HG03565 (cell line): Measurements from ENCODE around the gene HOXB8.

Experiments used
- ATAC-seq: cut with Tn5 transposase; IDR thresholded peaks from one replicate; pipeline ENCODE4 v1.9.1; 2021; ENCODE audit warnings: mild to moderate bottlenecking, moderate library complexity; ENCODE audit not compliant: unreplicated experiment

HOXB8 gene

DNA sequence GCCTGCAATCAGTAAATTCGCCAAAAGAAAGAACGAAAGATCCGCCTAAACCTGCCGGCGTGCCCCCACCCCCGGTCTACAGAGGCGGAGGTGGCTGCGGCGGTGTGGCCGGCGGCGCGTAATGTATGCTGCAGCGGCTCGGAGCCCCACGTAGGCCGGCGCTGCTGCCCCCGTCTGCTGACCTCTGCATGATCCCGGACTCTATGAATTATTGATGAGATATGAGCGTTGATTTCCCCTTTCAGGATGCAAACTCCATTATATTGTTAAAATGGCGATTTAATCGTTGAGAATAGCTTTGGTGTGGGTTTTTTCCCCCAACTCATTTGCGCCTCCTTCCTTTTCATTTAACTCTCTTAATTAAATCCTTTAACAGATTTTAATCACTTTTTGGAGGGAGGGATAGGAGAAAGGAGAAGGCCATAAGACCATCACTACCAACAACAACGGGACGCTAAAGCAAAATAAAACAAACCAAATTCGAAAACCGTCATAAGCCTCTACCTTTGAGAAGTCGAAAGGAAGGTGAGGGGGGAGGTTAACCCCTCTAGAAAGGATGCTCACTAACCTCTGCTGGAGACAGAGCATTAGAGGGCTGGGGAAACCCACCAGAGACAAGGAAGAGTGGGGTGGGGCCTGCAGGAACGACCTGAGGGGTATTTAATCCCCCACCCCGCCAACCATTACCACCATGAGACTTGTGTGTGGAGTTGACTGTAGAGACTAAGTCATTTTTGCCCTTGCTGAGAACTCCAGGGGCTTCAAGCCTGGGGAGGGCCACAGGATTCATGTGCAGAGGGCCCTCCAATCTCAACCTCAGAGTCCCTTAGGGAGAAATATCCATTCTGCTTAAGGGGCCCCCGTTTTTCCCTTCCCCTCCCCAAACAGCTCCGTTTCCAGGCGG is 28.5 kb downstream of the HOXB8 start:
- ATAC-seq, result no peak

DNA sequence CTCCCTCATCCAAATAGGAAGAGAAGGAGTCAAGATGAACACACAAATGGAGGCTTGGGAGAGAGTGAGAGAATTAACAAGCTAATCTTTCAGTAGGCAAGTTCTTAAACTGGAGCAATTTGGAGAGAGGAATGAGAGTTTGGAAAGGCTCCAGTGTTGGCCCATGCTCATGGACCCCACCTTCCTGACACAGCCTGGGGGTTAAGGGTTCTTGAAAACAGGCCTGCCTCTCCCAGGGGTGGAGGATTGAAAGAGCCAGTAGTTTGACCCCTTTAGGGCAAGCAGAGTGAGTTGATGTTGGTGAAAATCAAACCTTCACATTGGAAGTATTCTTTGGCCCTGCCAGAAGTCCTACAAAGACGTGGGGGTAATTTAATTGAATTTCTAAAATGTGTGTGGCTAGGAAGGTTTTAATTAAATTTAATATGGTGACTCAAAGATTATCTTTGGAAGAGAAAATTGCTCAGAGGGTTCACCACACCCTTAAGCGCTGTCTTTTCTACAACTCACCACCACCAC is 30.8 kb downstream of the HOXB8 start:
- no peak for ATAC-seq

DNA sequence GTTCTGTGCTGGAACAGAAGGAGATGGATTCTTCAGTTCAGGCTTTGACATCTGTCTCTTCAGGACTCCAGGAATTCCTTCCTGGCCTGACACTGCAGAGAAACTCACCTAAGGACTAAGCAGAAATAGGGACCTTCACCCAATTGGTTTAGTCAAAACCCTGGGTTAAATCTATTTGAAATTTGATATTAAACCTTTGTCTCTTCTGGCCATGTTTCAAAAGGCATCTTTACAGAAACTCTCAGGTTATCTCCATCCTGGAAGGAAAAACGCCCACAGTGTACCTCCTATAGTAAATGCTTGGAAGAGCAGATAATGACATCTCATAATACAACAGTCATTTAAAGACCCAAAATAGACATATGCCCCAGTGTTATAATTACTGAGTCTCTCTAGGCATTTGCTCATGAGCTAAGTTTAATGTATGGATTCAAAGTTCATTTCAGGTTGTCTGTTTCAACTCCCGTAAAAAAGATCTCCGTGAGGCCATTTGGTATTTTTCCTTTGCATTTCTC is 31.3 kb downstream of the HOXB8 start:
- ATAC-seq, result no peak

DNA sequence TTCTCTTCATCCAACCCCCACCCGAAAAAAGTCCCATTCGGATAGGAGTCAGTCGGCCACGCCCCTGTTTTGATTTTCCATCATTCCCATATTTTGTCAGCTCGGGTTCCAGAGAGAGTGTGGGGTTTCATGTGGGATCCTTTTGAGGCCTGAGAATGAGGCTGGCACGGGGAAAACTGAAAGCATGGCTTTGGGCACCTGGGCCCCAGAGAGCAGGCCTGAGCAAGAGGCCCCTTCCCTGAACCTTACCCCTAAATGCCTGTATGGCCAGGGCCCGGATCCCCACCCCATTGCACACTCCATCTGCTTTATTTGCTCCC is 32.4 kb downstream of the HOXB8 start:
- ATAC-seq, result no peak

DNA sequence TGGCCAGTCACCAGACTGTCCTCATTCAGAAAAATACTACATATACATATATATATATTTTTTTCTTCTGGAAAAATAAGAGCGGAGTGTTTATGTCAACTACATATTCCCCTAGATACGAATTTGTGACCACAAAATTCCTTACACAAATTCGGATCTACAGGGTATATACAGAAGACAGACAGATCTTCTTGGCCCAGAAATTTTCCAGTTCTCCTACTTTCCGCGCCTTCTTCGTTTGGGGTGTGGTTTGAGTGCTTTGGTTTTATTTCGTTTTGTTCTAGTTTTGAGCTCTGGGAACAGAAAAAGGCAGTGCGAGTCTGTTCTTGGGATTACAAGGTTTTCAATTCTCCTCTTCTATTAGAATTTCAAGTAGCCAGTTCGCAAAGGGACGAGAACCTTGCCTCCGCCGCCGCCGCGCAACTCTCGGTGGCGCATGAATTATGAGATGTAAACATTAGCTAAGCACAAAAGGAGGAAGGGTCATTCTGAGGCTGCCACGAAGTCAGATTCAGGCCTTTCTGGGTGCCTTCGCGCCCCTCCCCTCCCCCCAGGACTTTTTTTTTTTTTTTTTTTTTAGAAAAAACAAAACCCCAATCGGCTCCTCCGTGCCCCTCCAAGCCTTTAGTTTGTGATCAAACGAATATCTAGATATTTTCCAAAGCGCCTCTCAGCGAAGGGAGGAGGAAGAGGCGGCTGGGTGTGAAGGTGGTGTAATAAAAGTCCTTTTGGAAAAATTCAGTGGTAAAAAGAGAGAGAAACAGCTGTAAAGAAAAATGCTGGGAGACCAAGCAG is 35.1 kb downstream of the HOXB8 start:
- ATAC-seq, result no peak

DNA sequence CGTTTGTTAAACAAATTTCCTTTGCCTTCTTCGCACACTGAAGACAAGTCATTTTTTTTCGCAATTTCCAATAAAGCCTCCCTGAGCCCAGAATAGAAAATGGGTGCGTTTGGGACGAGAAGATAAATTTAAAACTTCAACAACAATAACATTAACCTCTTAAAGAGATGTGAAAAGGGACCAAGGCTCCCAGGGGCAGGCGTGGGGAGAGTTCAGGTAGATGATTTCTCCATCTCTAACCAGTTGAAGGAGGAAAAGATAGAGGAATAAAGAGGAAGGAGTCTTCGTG is 35.7 kb downstream of the HOXB8 start:
- ATAC-seq, result no peak

DNA sequence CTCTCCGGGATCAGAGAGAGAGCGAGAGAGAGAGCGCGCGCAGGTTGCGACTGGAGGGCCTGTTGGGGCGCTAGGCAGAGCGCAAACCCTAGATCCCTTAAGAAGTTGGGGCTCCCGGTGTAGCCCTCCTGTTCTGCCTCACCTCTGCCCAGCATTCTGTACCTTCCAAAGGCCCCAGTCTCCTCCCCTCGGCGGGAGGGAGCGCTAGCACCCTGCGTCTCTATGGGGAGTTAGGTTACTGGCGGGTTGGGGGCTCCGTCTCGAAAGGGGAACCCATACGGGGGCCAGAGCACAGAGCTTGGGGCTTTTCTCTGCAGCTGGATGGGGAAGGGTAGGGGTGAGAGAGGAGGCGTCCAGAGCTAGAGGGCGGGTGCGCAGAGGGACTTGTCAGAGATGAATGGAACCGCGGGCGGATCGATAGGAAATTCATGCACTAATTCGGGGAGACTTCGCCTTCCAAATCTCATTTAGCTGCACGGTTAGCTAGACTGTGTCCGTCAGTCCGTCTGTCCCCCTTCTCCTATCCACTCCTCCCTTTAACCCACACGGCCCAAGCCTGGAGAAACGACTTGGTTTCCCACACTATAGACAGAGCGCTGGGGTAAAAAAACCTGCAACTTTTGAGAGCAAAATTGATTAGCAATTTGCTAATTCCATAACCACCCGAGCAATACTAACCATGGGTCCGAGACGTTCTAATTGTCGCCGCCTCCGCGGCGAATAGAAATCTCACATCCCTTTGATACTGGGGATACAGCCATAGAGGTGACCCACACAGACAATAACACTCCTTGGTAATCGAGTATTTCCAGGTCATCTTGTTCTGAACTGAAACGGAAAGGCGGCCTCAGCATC is 36.2 kb downstream of the HOXB8 start:
- no peak for ATAC-seq

DNA sequence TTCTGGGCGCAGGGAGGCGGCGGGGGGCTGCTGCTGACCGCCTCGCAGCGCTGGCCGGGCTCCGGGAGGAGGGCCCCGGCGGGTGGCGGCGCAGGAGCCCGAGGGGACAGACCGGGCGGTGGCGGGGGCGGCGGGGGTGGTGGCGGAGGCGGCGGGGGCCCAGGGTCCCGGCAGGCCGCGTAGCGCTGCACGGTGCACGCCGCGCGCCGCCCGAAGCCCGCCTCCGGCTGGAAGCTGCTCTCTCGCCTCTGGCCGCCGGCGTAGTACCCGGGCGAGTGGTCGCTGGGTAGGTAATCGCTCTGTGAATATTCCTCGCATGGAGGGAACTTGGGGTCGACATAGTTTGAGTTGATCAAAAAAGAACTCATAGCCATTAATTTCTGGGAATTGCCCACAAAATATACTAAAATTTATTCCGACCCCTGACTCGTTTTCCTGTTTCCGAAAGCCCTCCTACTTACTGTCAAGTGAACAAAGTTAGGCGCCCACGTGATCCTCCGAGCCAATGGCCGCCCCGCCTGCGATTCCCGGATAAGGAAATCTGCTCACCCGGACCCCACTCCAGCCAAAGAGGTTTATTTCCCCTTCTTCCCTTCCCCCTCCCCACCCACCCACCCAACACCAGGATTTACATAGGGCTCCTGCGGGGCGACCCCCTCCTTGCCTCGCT is 37.0 kb downstream of the HOXB8 start, which contains the start of gene HOXB4:
TSS of gene HOXB4 (minus strand) at position 405 of the 670 bp plus-strand sequence. CDS start at position 374, 31 bp downstream.
- no peak for ATAC-seq

DNA sequence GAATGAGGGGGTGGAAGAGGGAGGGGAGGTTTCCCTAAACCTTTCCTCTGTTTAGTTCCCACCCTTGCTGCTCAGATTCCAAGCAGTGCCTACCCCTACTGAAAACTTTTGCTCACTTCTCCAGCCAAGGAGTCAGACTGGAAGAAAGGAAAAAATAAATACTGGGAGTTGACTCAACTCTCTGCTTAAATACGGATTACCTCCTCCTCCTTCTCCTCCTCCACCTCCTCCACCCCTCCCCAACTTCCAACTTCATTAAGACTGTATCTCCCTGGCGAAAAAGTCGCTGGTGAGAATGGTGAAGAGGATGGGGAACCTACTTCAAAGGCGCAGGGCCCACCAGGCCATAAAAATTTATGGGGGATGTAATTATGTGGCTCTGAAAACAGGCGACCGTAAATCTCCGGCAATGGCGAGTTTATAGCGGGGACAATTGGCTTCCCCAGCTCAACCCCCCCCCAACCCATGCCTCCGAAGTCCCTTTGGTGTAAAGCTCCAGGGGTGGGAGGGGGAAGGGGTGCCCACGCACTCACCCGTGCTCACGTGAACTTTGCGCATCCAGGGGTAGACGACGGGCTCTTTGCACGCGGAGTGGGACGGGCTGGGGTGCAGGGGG is 37.7 kb downstream of the HOXB8 start:
- ATAC-seq, result no peak

DNA sequence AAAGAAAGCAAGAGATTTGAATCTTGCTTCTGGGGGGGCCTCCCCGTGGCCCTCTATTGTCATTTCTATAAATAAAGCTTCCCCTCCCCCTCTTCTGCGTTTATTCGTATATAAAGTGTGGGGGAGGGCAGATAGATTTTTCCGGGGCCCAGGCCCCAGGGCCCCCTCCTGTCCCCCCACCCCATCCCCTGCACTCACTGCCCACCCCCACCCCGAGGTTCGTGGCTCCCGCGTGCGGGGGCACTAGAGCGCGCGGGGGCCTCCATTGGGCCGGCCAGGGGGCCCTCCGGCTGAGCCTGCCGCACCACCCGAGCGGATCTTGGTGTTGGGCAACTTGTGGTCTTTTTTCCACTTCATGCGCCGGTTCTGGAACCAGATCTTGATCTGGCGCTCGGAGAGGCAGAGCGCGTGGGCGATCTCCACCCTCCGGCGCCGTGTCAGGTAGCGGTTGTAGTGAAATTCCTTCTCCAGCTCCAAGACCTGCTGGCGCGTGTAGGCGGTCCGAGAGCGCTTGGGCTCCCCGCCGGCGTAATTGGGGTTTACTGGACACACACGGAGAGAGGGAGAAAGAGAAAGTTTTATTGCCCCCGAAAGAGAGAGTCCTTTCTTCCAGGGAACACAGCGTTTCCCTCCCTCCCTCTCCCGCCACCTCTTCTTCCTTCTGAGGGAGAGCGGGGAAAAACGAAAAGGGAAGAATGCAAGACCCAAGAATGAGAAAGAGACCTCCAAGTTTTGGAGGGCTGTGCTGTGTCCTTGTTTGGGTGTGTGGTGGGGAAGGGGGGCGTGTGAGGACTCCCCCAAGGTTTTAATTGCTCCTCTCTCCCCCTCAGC is 38.4 kb downstream of the HOXB8 start:
- no peak for ATAC-seq

DNA sequence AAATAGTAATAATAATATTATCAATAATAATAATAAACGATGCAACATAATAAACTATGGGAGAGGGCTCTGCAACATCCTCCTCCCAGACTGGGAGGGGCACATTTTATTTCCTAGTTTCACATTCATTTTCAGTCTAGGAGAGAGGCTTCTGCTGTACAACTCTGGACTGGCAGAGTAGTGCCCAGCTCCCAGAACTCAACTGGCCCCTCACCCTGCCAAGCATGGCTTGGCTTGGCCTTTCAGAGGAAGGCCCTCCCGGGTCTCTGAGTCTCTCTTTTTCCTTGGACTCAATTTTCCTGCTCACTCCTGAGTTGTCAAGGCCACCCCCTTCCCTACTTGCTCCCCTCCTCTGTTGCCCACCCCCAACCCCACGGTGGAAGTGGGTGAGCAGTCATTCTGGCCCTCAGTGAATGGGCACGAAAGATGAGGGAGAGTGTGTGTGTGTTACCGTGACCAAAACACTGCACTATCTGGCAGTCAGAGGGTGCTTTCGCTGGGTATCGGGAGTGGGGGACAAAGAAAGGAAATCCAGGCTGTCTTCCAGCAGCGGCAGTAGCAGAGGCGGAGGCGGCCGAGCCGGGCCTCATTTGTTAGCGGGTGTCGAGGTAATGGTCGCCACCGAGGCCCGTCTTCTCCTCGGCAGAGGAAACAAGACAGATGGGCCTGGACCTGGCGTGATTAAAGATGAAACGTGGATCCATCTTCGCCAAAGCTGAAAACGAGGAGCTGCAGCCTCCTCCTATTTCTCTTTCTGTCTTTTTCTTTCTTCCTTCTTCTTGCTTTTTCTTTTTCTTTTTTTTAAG is 39.2 kb downstream of the HOXB8 start:
- no peak for ATAC-seq

DNA sequence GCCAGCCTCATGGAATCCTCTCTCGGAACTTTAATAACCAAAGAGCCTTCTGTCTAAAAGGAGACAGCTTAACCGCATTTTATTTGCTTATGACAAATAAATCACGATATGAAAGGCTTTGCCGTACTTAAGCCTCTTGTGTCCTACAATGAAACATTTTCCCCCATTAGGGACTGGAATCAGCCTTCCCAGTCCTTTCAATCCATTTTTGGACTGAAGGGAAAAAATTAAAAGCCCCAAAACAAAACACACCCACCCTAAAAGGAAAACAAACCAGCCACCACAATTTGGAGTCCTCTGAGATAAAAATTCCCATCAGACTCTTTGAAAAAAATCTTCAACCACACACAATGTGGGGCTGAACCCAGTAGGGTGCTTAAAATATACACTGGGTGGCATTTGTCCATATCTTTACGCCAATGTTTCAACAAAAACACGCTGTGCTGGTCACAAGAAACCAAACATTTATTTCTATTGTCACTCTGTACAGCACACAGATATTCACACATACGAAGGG is 40.0 kb downstream of the HOXB8 start:
- no peak for ATAC-seq

DNA sequence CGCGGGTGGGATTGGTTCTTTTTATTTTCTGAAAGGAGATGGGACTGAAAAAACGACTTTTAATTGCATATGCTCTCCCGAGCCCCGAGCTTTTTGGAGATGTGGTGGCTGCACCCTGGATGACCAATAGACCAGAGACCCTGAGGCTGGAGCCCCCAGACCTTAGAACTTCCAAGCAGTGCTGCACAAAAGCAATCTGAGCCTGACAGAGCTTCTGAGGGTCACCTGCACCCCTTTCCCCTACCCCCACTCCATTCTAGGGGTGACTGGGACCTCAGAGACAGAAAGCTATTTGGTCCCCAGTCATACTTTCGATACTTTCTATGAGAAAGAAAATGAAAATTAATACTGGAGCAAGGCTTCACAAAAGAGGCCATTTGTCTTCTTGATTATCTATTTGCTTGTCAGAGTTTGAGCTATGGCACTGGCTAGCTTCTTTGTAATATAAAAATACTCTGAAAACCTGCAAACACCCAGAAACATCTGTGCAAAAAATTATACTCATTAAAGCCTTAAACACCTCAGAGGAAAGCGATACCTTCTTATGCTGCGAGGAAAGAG is 40.5 kb downstream of the HOXB8 start:
- ATAC-seq, result no peak

DNA sequence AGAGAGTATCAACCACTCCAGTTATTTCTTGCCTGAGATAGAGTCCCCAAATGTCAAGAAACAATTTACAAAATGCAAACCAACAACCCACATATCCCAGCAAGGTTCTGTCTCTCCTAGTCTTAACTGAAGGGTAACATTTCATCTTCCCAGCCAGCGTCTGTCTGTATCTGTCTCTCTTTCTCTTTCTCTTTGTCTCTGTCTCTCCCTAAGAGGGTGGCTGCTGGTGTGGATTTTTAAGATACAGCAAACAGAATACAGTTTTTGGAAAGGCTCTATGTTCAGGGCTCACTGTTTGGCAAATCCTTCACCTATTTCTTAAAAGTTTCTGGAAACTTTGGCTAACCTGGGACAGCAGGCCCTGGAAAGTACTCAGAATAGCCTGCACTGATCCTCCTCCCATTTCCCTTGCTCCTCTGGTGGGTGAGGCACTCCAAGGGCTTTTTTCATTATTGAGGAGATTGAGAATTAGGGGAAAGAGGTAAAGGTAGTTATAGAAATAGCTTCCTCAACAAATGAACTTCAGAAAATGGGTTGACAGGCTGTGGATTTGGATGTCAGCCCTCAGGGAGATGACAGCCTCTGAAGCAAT is 43.2 kb downstream of the HOXB8 start:
- ATAC-seq, result no peak

DNA sequence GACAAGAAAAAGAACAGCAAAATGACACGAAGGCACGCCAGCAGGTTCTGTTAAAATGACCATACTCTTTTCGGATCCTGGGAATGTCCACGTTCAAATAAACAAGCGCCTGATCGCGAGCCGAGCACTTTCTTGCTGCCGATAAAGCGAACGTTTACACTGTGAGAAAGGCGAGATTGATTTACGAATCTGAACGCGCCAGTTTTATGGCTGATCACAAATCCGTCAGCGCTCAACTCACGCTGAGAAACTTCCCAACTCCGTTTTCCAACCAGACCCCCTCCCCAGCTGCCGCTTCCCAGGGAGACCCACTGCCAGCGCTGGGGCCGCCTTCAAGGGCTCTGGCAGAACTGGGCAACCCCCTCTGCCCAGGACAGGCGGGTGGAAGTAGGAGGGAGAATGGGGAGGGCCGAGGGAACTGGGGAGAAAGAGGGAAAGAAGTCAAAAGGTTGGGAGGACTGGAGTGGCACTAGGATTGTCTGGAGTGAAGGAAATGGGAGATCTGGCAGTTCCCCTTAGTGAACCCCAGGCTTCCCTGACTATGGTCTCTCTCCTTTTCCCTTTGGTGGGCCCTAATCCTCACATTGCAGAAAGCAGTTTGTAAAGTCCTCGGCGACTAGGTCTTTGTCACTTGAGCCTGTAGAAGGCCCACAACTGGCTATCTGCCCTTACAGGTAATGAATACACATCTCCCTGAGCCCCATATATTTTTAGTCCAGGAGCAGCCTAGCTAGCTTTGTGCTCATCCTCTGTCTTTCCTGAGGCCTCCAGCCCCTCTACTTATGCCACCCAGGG is 43.9 kb downstream of the HOXB8 start:
- ATAC-seq, result no peak

DNA sequence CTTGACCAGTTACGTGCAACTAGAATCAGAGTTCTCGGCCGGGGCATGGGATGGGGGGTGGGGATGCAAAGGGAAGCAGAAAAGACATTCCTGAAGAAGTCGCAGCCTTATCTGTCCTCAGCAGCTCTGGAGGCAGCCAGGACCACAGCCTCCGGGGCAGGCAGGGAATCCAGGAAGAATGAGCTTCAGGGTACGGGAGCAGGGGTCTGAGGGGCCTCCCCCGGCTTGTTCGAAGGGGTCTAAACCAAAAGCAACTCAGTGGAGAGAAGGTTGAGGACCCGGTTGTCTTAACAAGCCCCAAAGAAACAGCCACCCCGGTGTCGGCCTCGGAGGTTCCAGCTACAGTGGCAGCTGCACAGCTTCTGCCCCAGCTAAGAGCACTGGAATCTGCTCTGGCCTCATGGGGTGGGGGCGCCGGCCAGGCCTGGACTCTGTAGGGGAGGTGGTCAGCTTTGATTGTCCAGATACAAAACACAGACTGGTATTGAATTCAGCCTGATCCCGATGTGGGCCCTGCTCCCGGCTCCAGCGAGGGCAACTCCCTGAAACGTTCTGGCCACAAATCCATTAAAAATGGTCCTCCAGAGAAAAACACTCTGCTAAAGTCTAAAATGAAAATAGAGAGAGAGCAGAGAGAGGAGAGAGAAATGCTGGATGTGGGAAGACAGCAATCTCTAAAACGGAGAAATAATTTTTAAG is 44.6 kb downstream of the HOXB8 start:
- no peak for ATAC-seq
